ENCODE results near the gene GTF2F2. TPM values are rescaled to one million over a fixed set of nuclear protein-coding genes. Genes with fewer than 3 reads are reported as not detected.
A peak's percentile ranks its signal among the peaks of the same experiment; 100 is the strongest.

Gene GTF2F2
- total and polyA plus RNA-seq, 2 experiments from 2014 or later = 42.1 to 75.6 TPM

GRCh38 chr13:45194081-45194939 lies 74.0 kb downstream of the GTF2F2 start:
- H3F3A ChIP-seq (replicated peaks; ENCODE audit: low read depth) = no peaks in the 10 kb centered on the region; the same call in 1 of the 2 replicates
- Mint-ChIP-seq H3K27me3 (ENCODE audit: insufficient read depth, low read depth, poor library complexity) (no peaks in the 10 kb centered on the region), H3K4me3 (no peak overlapping the region), H3K9me3 (no peaks in the 10 kb centered on the region), H3K4me1 (peaks cover 15% of the 10 kb centered on the region), H3K27ac (no peak overlapping the region), H3K36me3 (ENCODE audit: low read depth) (no peaks in the 10 kb centered on the region)
- peak; percentile 91 for ATAC-seq
- H3K4me2 ChIP-seq = no peak overlapping the region
- H3K9me2 ChIP-seq (ENCODE audit: insufficient read depth) = no peaks in the 10 kb centered on the region
- H3K27ac ChIP-seq (ENCODE audit: low read depth) = peak overlapping the region; percentile 32; the same call in 1 of the 2 replicates
- H3K4me3 ChIP-seq = no peak overlapping the region
- H3K4me1 ChIP-seq (ENCODE audit: insufficient read depth) = peaks cover 12% of the 10 kb centered on the region; the same call in 1 of the 2 replicates
- H3K79me2 ChIP-seq (replicated peaks; ENCODE audit: insufficient read depth) = peaks cover 6% of the 10 kb centered on the region; the same call in 1 of the 2 replicates
- no peaks in the 10 kb centered on the region for H3K36me3 ChIP-seq (ENCODE audit: insufficient read depth)
- TF ChIP-seq REST (IDR thresholded peaks at IDR 0.05; ENCODE audit: unreplicated experiment) (no peak), EZH2 (IDR thresholded peaks at IDR 0.05; ENCODE audit: low read depth, unreplicated experiment) (no peak), ZNF462 (CRISPR knock-in tag; IDR thresholded peaks at IDR 0.05) (no peak), CTCF (conservative IDR thresholded peaks at IDR 0.05; ENCODE audit: low read depth in 2 of 2) (peak; percentile 57 to 67), JUNB (IDR thresholded peaks at IDR 0.05; ENCODE audit: unreplicated experiment) (no peak), ZNF114 (CRISPR knock-in tag; IDR thresholded peaks at IDR 0.05) (no peak)
- H3K27me3 ChIP-seq (ENCODE audit: insufficient read depth) = no peaks in the 10 kb centered on the region
- peak; percentile 61 for DNase-seq (ENCODE audit: low spot score)
- H4K20me1 ChIP-seq (replicated peaks; ENCODE audit: insufficient read depth) = peaks cover 6% of the 10 kb centered on the region
- H2AFZ ChIP-seq = no peak overlapping the region

All from GM23338 (cell line).